Testis (tissue), 3 donors: Measurements from ENCODE around the gene SFMBT2. TPM values are rescaled to one million over a fixed set of nuclear protein-coding genes. Genes with fewer than 3 reads are reported as not detected.

ENCODE experiments used
- DNase-seq: peaks from one replicate; pipeline ENCODE4 v3.0.0-alpha.2; 2019
- H3K27ac ChIP-seq, 2 donors: fragments of 200-600 bp; sonication (generic); one replicate each; pipeline ENCODE4 v1.5.1; 2019
- H3K27me3 ChIP-seq: fragments of 200-600 bp; sonication (generic); one replicate; pipeline ENCODE4 v1.5.1; 2019
- H3K36me3 ChIP-seq: fragments of 200-600 bp; sonication (generic); one replicate; pipeline ENCODE4 v1.5.1; 2017; ENCODE audit warnings: low read depth; ENCODE audit errors: missing control alignments
- H3K4me1 ChIP-seq: fragments of 200-600 bp; sonication (generic); one replicate; pipeline ENCODE4 v1.5.1; 2019
- H3K4me3 ChIP-seq, 2 donors: fragments of 200-600 bp; sonication (generic); one replicate each; pipeline ENCODE4 v1.5.1; 2017 to 2019
- H3K9me3 ChIP-seq: fragments of 200-600 bp; sonication (generic); one replicate; pipeline ENCODE4 v1.5.1; 2017
- POLR2A ChIP-seq: fragments of 450-650 bp; IDR thresholded peaks from one replicate; pipeline ENCODE4 v1.6.1; 2017; ENCODE audit warnings: antibody characterized with exemption, mild to moderate bottlenecking, moderate library complexity
- WGBS, 2 donors: methylation state at CpG; one replicate each; pipeline ENCODE4 v1.1.5; 2018; 5-methylcytosine and 5-hydroxymethylcytosine counted together
- intact Hi-C: fragments of 100-400 bp; cut with DNase I; formaldehyde crosslinking; loops from one replicate; pipeline ENCODE4 v1.15.1; 2023; ENCODE audit warnings: low total_unique reads
- polyA plus RNA-seq: library from polyadenylated mRNA; stranded (reverse); fragments of 350-450 nt; fragmentation: Illumina TruSeq; extraction: RNeasy Lipid Tissue Mini Kit (QIAGEN cat#74804); gene quantifications from one replicate; pipeline ENCODE4 v1.2.3, GENCODE V29; 2014; ENCODE audit warnings: low read depth, low replicate concordance; ENCODE audit not compliant: insufficient read depth
- total RNA-seq, 2 donors: library from RNA; depleted of rRNA; stranded (reverse); fragments of >200 nt; gene quantifications; one replicate each; pipeline ENCODE4 v1.2.3, GENCODE V29; 2016
- TF ChIP-seq, protein P1 (sequence below), 3 experiments: fragments of 450-650 bp in 2 of 3; fragments of 200-600 bp in 1 of 3; sonication (generic) in 1 of 3; IDR thresholded peaks; one replicate each; pipeline ENCODE4 v1.5.1; 2016 to 2019; ENCODE audit warnings: antibody characterized with exemption in 3 of 3, mild to moderate bottlenecking in 2 of 3, moderate library complexity in 1 of 3

The SFMBT2 gene
- total and polyA plus RNA-seq, 3 donors from 2014 or later: 3.6 to 8.5 (median 7.6) TPM

DNA sequence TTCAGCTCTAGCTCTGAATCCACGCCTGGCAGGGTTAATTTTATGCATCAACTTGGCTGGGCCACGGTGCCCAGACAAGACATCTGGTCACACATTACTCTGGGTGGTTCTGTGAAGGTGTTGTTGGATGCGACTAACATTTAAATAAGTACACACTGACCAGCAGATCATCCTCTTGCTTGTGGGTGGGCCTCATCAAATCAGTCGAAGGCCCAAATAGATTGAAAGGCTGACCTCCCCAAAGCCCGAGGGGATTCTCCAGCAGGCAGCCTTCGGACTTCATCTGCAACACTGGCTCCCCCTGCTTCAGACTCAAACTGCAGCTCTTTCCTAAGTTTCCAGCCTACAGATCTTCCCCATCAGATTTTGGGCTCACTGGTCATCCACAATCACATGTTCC is 53.6 kb downstream of the SFMBT2 start:
- Histone ChIP-seq H3K4me3 (no peak overlapping the region), H3K4me1 (no peaks in the 10 kb centered on the region), H3K27ac (no peak overlapping the region), H3K36me3 (no peaks in the 10 kb centered on the region), H3K9me3 (no peaks in the 10 kb centered on the region), H3K27me3 (no peaks in the 10 kb centered on the region)
- DNase-seq: no peak
- 89 to 94% methylated on average over 6 of the region's 6 CpGs for WGBS, 2 donors
- intact Hi-C loops: no loop called here
- no peak for TF ChIP-seq POLR2A
- TF ChIP-seq, protein P1, sequence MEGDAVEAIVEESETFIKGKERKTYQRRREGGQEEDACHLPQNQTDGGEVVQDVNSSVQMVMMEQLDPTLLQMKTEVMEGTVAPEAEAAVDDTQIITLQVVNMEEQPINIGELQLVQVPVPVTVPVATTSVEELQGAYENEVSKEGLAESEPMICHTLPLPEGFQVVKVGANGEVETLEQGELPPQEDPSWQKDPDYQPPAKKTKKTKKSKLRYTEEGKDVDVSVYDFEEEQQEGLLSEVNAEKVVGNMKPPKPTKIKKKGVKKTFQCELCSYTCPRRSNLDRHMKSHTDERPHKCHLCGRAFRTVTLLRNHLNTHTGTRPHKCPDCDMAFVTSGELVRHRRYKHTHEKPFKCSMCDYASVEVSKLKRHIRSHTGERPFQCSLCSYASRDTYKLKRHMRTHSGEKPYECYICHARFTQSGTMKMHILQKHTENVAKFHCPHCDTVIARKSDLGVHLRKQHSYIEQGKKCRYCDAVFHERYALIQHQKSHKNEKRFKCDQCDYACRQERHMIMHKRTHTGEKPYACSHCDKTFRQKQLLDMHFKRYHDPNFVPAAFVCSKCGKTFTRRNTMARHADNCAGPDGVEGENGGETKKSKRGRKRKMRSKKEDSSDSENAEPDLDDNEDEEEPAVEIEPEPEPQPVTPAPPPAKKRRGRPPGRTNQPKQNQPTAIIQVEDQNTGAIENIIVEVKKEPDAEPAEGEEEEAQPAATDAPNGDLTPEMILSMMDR (IDR thresholded peaks at IDR 0.05): no peak

DNA sequence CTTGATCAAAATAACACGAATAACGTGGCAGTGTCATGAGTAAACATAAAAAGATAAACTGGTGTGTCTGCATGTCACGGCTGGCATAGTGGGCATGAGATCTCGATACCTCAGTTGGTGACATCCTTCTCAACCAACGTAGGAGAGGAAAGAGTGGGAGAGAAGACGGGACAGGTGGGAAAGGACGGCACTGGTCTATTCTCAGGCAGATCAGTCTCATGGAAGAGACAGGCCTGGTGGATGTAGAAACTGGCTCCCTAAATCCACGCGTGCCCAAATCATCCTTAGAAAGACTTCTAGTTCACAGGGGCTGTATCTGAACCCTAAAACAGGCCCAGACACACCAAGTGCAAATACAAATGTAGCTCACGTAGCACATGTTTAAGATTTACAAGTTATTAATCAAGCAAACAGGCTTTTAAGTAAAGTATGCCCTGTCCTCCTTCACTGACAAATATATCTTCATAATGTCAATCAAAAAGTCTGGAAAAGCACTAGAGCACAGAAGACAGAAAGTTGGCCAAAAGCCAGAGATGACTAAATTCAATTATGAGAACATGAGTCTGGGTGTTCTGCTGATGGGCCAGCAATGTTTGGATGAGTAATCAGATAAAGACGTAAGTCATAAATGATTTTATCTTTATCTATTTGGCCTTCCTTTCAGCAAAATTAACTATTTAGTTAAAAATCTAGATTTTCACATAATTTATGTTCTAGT is 56.3 kb downstream of the SFMBT2 start:
- 87 to 90% methylated on average over 11 of the region's 11 CpGs for WGBS, 2 donors
- Histone ChIP-seq H3K4me1 (no peaks in the 10 kb centered on the region), H3K27me3 (no peaks in the 10 kb centered on the region), H3K36me3 (no peaks in the 10 kb centered on the region), H3K9me3 (no peaks in the 10 kb centered on the region), H3K4me3 (no peak overlapping the region), H3K27ac (no peak overlapping the region)
- intact Hi-C loops: no loop called here
- TF ChIP-seq, protein P1 (IDR thresholded peaks at IDR 0.05): no peak
- no peak for TF ChIP-seq POLR2A
- DNase-seq: no peak

DNA sequence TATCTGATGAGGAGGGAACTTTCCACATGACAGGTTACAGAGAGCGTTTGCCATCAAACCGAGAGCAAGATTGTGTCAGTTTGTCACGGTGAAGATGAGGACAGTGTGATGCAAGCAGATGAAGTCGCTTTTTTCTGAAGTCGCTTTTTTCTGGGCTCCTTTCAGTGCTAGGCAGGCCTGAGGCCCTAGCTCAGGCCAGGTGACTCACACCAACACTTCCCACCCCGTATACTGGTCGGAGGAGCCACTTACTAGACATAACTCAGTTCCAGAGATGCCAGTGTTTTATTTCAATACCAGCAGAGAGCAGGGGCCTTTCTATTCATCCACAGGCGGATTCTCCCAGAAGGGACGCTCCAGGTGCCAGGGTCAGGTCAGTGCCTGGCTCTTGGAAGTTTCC is 58.9 kb downstream of the SFMBT2 start:
- DNase-seq: no peak
- Histone ChIP-seq H3K9me3 (no peaks in the 10 kb centered on the region), H3K4me1 (no peaks in the 10 kb centered on the region), H3K4me3 (no peak overlapping the region), H3K36me3 (no peaks in the 10 kb centered on the region), H3K27ac (no peak overlapping the region), H3K27me3 (no peaks in the 10 kb centered on the region)
- WGBS, 2 donors: 95 to 98% methylated on average over 9 of the region's 9 CpGs
- intact Hi-C loops: no loop called here
- TF ChIP-seq, protein P1 (IDR thresholded peaks at IDR 0.05): no peak
- no peak for TF ChIP-seq POLR2A

DNA sequence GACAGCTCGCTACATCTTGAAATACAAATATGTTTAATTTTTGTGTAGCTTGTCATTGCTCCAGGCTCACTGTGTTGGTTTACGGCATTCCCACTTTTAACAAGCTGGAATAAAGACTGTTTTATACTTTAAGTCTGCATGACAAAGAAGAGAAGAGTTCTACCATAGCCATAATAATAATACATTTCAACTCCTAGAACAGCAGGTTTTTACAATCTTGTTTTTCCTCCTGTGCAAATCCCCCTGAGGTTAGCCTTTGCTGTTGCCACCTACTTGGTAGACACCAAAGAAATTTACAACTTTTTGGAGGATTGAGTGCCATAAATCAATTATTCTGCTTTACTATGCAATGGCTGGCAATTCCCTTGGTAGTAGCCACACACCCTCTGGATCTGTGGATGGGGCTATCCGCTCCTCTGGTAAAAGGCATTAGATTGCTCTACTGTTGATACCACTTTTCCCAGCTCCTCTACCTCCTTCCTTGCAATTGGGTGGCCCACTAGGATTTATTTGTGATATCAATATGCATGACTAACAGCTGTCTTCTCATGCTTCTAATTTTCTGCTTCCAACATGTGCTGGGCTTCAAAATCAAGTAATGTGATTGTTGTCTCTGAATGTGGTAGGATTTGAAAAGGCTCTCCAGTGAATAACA is 60.2 kb downstream of the SFMBT2 start:
- WGBS, 2 donors: 97% methylated on average over 3 of the region's 3 CpGs
- no peaks in the 10 kb centered on the region for H3K9me3 ChIP-seq

More for the DNA sequence above, 60.2 kb downstream of the SFMBT2 start:
- Histone ChIP-seq H3K27ac (no peak overlapping the region), H3K36me3 (no peaks in the 10 kb centered on the region), H3K4me1 (no peaks in the 10 kb centered on the region), H3K27me3 (no peaks in the 10 kb centered on the region), H3K4me3 (no peak overlapping the region)
- no peak for TF ChIP-seq POLR2A
- TF ChIP-seq, protein P1 (IDR thresholded peaks at IDR 0.05): no peak
- DNase-seq: no peak
- intact Hi-C loops: no loop called here
